Astrocyte (in vitro differentiated cells and primary cell): ENCODE measurements around the gene APBB1. TPM values are rescaled to one million over a fixed set of nuclear protein-coding genes. Genes with fewer than 3 reads are reported as not detected.

Experiments
- DNase-seq: peaks from one replicate; pipeline ENCODE4 v3.0.0-alpha.2; 2010; ENCODE audit warnings: low read depth
- FAIRE-seq: peaks from 2 replicates; lab custom pipeline; 2011; peaks lifted over from hg19 to GRCh38; lab: Jason Lieb, UNC
- H2AFZ ChIP-seq: 2 replicates; pipeline ENCODE4 v1.6.0; 2012; ENCODE audit warnings: low read depth, low read length, inconsistent platforms
- H3K27ac ChIP-seq: 2 replicates; pipeline ENCODE4 v1.5.1; 2011; ENCODE audit warnings: low read depth, low read length, inconsistent platforms
- H3K27me3 ChIP-seq: 2 replicates; pipeline ENCODE4 v1.6.0; 2011; ENCODE audit warnings: low read length, inconsistent platforms; ENCODE audit not compliant: insufficient read depth
- H3K36me3 ChIP-seq: 2 replicates; pipeline ENCODE4 v1.5.1; 2011; ENCODE audit warnings: low read length, inconsistent platforms; ENCODE audit not compliant: insufficient read depth
- H3K4me1 ChIP-seq: 2 replicates; pipeline ENCODE4 v1.5.1; 2011; ENCODE audit warnings: low read length, inconsistent platforms; ENCODE audit not compliant: insufficient read depth
- H3K4me2 ChIP-seq: 2 replicates; pipeline ENCODE4 v1.6.0; 2012; ENCODE audit warnings: low read length, inconsistent platforms
- H3K4me3 ChIP-seq: 2 replicates; pipeline ENCODE4 v1.5.1; 2011; ENCODE audit warnings: low read depth, mild to moderate bottlenecking, low read length, inconsistent platforms; ENCODE audit not compliant: insufficient read depth
- H3K79me2 ChIP-seq: 2 replicates; pipeline ENCODE4 v1.6.0; 2012; ENCODE audit warnings: mild to moderate bottlenecking, low read length, inconsistent platforms; ENCODE audit not compliant: insufficient read depth
- H3K9ac ChIP-seq: 2 replicates; pipeline ENCODE4 v1.6.0; 2012; ENCODE audit warnings: mild to moderate bottlenecking, low read length, inconsistent platforms
- H3K9me3 ChIP-seq: 2 replicates; pipeline ENCODE4 v1.5.1; 2012; ENCODE audit warnings: low read depth, mild to moderate bottlenecking, low read length, inconsistent platforms; ENCODE audit not compliant: insufficient read depth
- H4K20me1 ChIP-seq: 2 replicates; pipeline ENCODE4 v1.6.0; 2012; ENCODE audit warnings: low read length, inconsistent platforms; ENCODE audit not compliant: insufficient read depth
- H3K27ac Mint-ChIP-seq: one replicate; pipeline ENCODE4 v1.8.0; 2021; ENCODE audit warnings: mild to moderate bottlenecking, mixed read lengths; ENCODE audit not compliant: unreplicated experiment
- H3K27me3 Mint-ChIP-seq: one replicate; pipeline ENCODE4 v1.8.0; 2021; ENCODE audit warnings: low read depth, mixed read lengths; ENCODE audit not compliant: unreplicated experiment
- H3K36me3 Mint-ChIP-seq: one replicate; pipeline ENCODE4 v1.8.0; 2021; ENCODE audit warnings: low read depth, mixed read lengths; ENCODE audit not compliant: unreplicated experiment
- H3K4me1 Mint-ChIP-seq: one replicate; pipeline ENCODE4 v1.8.0; 2021; ENCODE audit warnings: low read depth, mixed read lengths; ENCODE audit not compliant: unreplicated experiment
- H3K4me3 Mint-ChIP-seq: one replicate; pipeline ENCODE4 v1.8.0; 2021; ENCODE audit warnings: mild to moderate bottlenecking, moderate library complexity, mixed read lengths; ENCODE audit not compliant: unreplicated experiment
- H3K9me3 Mint-ChIP-seq: one replicate; pipeline ENCODE4 v1.8.0; 2021; ENCODE audit warnings: mild to moderate bottlenecking, mixed read lengths; ENCODE audit not compliant: unreplicated experiment
- CTCF ChIP-seq: IDR thresholded peaks from 2 replicates; pipeline ENCODE4 v1.5.1; 2011; ENCODE audit warnings: low read depth, mild to moderate bottlenecking, inconsistent platforms, low read length, moderate library complexity; ENCODE audit not compliant: insufficient read depth
- EZH2 ChIP-seq: IDR thresholded peaks from 2 replicates; pipeline ENCODE4 v1.6.1; 2012; ENCODE audit warnings: mild to moderate bottlenecking, low read length, inconsistent platforms; ENCODE audit not compliant: insufficient read depth
- total RNA-seq: library from RNA; stranded (reverse); gene quantifications from 2 replicates; pipeline ENCODE4 v1.2.1, GENCODE V29; 2021

The APBB1 gene
- total RNA-seq, 1 donor from 2014 or later, result 36.3 TPM

GRCh38 chr11:6360183-6360582, 58.7 kb downstream of the APBB1 start:
- Mint-ChIP-seq H3K9me3 (no peaks in the 10 kb centered on the region), H3K4me1 (peaks cover 26% of the 10 kb centered on the region), H3K36me3 (no peaks in the 10 kb centered on the region), H3K27me3 (no peaks in the 10 kb centered on the region), H3K4me3 (no peak overlapping the region), H3K27ac (no peak overlapping the region)
- H3K27ac ChIP-seq, result no peak overlapping the region
- no peak overlapping the region for H2AFZ ChIP-seq
- DNase-seq (no peak), FAIRE-seq (no peak)
- peaks cover 2% of the 10 kb centered on the region for H3K27me3 ChIP-seq
- TF ChIP-seq CTCF, result no peak
- TF ChIP-seq EZH2, result no peak
- peaks cover 17% of the 10 kb centered on the region for H3K4me1 ChIP-seq
- no peak overlapping the region for H3K9ac ChIP-seq
- H3K4me3 ChIP-seq, result no peak overlapping the region
- no peaks in the 10 kb centered on the region for H4K20me1 ChIP-seq
- H3K9me3 ChIP-seq, result no peaks in the 10 kb centered on the region
- no peaks in the 10 kb centered on the region for H3K36me3 ChIP-seq
- no peak overlapping the region for H3K4me2 ChIP-seq
- H3K79me2 ChIP-seq, result no peaks in the 10 kb centered on the region

- H3K9ac ChIP-seq, result no peak overlapping the region
- peak overlapping the region; percentile 71 for H3K4me2 ChIP-seq
- Mint-ChIP-seq H3K36me3 (no peaks in the 10 kb centered on the region), H3K4me3 (no peak overlapping the region), H3K9me3 (no peaks in the 10 kb centered on the region), H3K27me3 (no peaks in the 10 kb centered on the region), H3K27ac (peak overlapping the region; percentile 84), H3K4me1 (peaks cover 24% of the 10 kb centered on the region)
- TF ChIP-seq CTCF (no peak), EZH2 (no peak)
- FAIRE-seq (peak; percentile 50), DNase-seq (peak; percentile 92)
- no peaks in the 10 kb centered on the region for H3K27me3 ChIP-seq
- H3K27ac ChIP-seq, result peak overlapping the region; percentile 44
- no peaks in the 10 kb centered on the region for H3K79me2 ChIP-seq
- no peaks in the 10 kb centered on the region for H3K36me3 ChIP-seq
- peaks cover 17% of the 10 kb centered on the region for H3K4me1 ChIP-seq
- no peak overlapping the region for H3K4me3 ChIP-seq
- no peaks in the 10 kb centered on the region for H4K20me1 ChIP-seq
- no peaks in the 10 kb centered on the region for H3K9me3 ChIP-seq
- H2AFZ ChIP-seq, result peak overlapping the region; percentile 50
Measured at GRCh38 chr11:6357222-6357621, 61.7 kb downstream of the APBB1 start.

- DNase-seq (no peak), FAIRE-seq (no peak)
- no peak overlapping the region for H3K4me3 Mint-ChIP-seq
- Histone ChIP-seq H3K4me2 (peak overlapping the region; percentile 71), H4K20me1 (no peaks in the 10 kb centered on the region), H3K4me3 (no peak overlapping the region), H3K36me3 (no peaks in the 10 kb centered on the region), H3K9me3 (no peaks in the 10 kb centered on the region), H2AFZ (peak overlapping the region; percentile 50), H3K27ac (peak overlapping the region; percentile 44), H3K4me1 (peaks cover 17% of the 10 kb centered on the region), H3K27me3 (no peaks in the 10 kb centered on the region), H3K79me2 (no peaks in the 10 kb centered on the region), H3K9ac (no peak overlapping the region)
- peaks cover 24% of the 10 kb centered on the region for H3K4me1 Mint-ChIP-seq
- TF ChIP-seq CTCF, result no peak
- no peak for TF ChIP-seq EZH2
- H3K27me3 Mint-ChIP-seq, result no peaks in the 10 kb centered on the region
- no peaks in the 10 kb centered on the region for H3K36me3 Mint-ChIP-seq
- H3K9me3 Mint-ChIP-seq, result no peaks in the 10 kb centered on the region
- H3K27ac Mint-ChIP-seq, result peak overlapping the region; percentile 16
Measured at GRCh38 chr11:6356503-6357055, 62.3 kb downstream of the APBB1 start.
